SK-N-SH (cell line): ENCODE results near the gene ADGRG2. TPM values are rescaled to one million over a fixed set of nuclear protein-coding genes. Genes with fewer than 3 reads are reported as not detected.

Experiments
- CTCF ChIA-PET: fragments of 300-600, 350-600 bp; formaldehyde crosslinking; extraction: SDS; loops from one replicate; lab custom pipeline; 2021; lab: Yijun Ruan, JAX
- POLR2A ChIA-PET: fragments of 350-600 bp; sonication (Branson Sonifier 250); formaldehyde crosslinking; extraction: SDS; loops from one replicate; lab custom pipeline; 2020; ENCODE audit warnings: antibody characterized with exemption, inconsistent platforms; lab: Yijun Ruan, JAX
- DNase-seq: peaks from one replicate; pipeline ENCODE4 v3.0.0; 2012
- H2AFZ ChIP-seq: fragments of 200-600 bp; sonication (generic); 2 replicates; pipeline ENCODE4 v1.8.1; 2016; ENCODE audit warnings: antibody characterized with exemption, mild to moderate bottlenecking, low read depth
- H3F3A ChIP-seq: fragments of 200-600 bp; sonication (generic); replicated peaks from 2 replicates; pipeline ENCODE3; 2016; ENCODE audit warnings: antibody characterized with exemption, mild to moderate bottlenecking; ENCODE audit not compliant: insufficient read depth
- H3K27ac ChIP-seq, 2 experiments: fragments of 200-500 bp in 1 of 2; fragments of 200-600 bp in 1 of 2; sonication (Bioruptor generic) in 1 of 2; sonication (generic), shearing (Covaris generic) in 1 of 2; 2 replicates each; pipeline versions ENCODE4 v1.5.1 to v1.6.1; 2014 to 2016; ENCODE audit warnings: low read depth in 2 of 2, inconsistent platforms in 1 of 2, low read length in 1 of 2, mild to moderate bottlenecking in 1 of 2, mixed read lengths in 1 of 2
- H3K27me3 ChIP-seq: fragments of 200-600 bp; sonication (generic), shearing (Covaris generic); 2 replicates; pipeline ENCODE4 v1.6.1; 2016; ENCODE audit warnings: mixed run types; ENCODE audit not compliant: insufficient read depth
- H3K36me3 ChIP-seq, 2 experiments: fragments of 200-500 bp in 1 of 2; fragments of 200-600 bp in 1 of 2; sonication (Bioruptor generic) in 1 of 2; sonication (generic) in 1 of 2; replicated peaks in 1 of 2; 2 replicates each; pipeline versions ENCODE3 to v1.5.1; 2014 to 2016; ENCODE audit warnings: low read length in 1 of 2, mild to moderate bottlenecking in 1 of 2; ENCODE audit not compliant: insufficient read depth in 2 of 2, control insufficient read depth in 1 of 2
- H3K4me1 ChIP-seq, 2 experiments: fragments of 200-500 bp in 1 of 2; fragments of 200-600 bp in 1 of 2; sonication (Bioruptor generic) in 1 of 2; sonication (generic), shearing (Covaris generic) in 1 of 2; 2 replicates each; pipeline versions ENCODE4 v1.5.1 to v1.6.1; 2014 to 2016; ENCODE audit warnings: low read depth in 1 of 2, low read length in 1 of 2, mixed run types in 1 of 2; ENCODE audit not compliant: insufficient read depth in 2 of 2, control insufficient read depth in 1 of 2
- H3K4me2 ChIP-seq: fragments of 200-600 bp; sonication (generic), shearing (Covaris generic); 2 replicates; pipeline ENCODE4 v1.6.1; 2017; ENCODE audit warnings: mixed run types
- H3K4me3 ChIP-seq, 2 experiments: fragments of 200-500 bp in 1 of 2; fragments of 200-600 bp in 1 of 2; sonication (Bioruptor generic) in 1 of 2; sonication (generic), shearing (Covaris generic) in 1 of 2; 2 replicates each; pipeline versions ENCODE4 v1.5.1 to v1.8.1; 2014 to 2016; ENCODE audit warnings: low read depth in 2 of 2, inconsistent platforms in 1 of 2, low read length in 1 of 2, mild to moderate bottlenecking in 1 of 2, mixed read lengths in 1 of 2, moderate library complexity in 1 of 2
- H3K79me2 ChIP-seq: fragments of 200-600 bp; sonication (generic); 2 replicates; pipeline ENCODE4 v1.8.1; 2017; ENCODE audit warnings: mild to moderate bottlenecking; ENCODE audit not compliant: insufficient read depth
- H3K9ac ChIP-seq: fragments of 200-600 bp; sonication (generic); 2 replicates; pipeline ENCODE4 v1.6.1; 2017; ENCODE audit warnings: mixed run types
- H3K9me2 ChIP-seq: fragments of 200-600 bp; sonication (generic); 2 replicates; pipeline ENCODE4 v1.6.1; 2017; ENCODE audit warnings: mixed run types
- H3K9me3 ChIP-seq: fragments of 200-600 bp; sonication (generic); 2 replicates; pipeline ENCODE4 v1.6.1; 2017; ENCODE audit warnings: mixed run types, mild to moderate bottlenecking, moderate library complexity
- H4K20me1 ChIP-seq: fragments of 200-600 bp; sonication (generic); 2 replicates; pipeline ENCODE4 v1.6.1; 2017; ENCODE audit warnings: mild to moderate bottlenecking, mixed run types; ENCODE audit not compliant: insufficient read depth
- CHD2 ChIP-seq: fragments of 150-350 bp; IDR thresholded peaks from 2 replicates; pipeline ENCODE4 v1.6.1; 2018; ENCODE audit warnings: low read length; ENCODE audit not compliant: partially characterized antibody
- EP300 ChIP-seq, 2 experiments: IDR thresholded peaks; 2 replicates each; pipeline versions ENCODE4 v1.4.0 to v1.6.1; 2012; ENCODE audit warnings: borderline replicate concordance in 1 of 2, low read depth in 1 of 2, low read length in 1 of 2
- EZH2phosphoT487 ChIP-seq: fragments of 200-600 bp; sonication (generic); IDR thresholded peaks from 2 replicates; pipeline ENCODE4 v1.6.1; 2017; ENCODE audit warnings: low read depth, mixed run types, mild to moderate bottlenecking, antibody characterized with exemption, moderate library complexity, borderline replicate concordance
- FOXJ3 ChIP-seq: sonication (generic); formaldehyde crosslinking; IDR thresholded peaks from 2 replicates; pipeline ENCODE4 v1.5.1; 2020; ENCODE audit warnings: mild to moderate bottlenecking, missing genetic modification reagents
- GABPA ChIP-seq: IDR thresholded peaks from 2 replicates; pipeline ENCODE4 v1.4.0; 2012; ENCODE audit warnings: low read depth, mild to moderate bottlenecking
- IRF3 ChIP-seq: fragments of 150-350 bp; IDR thresholded peaks from 2 replicates; pipeline ENCODE4 v1.6.1; 2016; ENCODE audit warnings: mild to moderate bottlenecking, low read depth, low read length
- MEF2A ChIP-seq: IDR thresholded peaks from 2 replicates; pipeline ENCODE4 v1.4.0; 2012; ENCODE audit warnings: low read depth, borderline replicate concordance
- RCOR1 ChIP-seq: fragments of 150-350 bp; IDR thresholded peaks from 2 replicates; pipeline ENCODE4 v1.6.1; 2017; ENCODE audit warnings: antibody characterized with exemption, low read length
- RFX5 ChIP-seq: IDR thresholded peaks from 2 replicates; pipeline ENCODE4 v1.6.1; 2012; ENCODE audit warnings: mild to moderate bottlenecking, improper control_type of control experiment, low read length
- RXRA ChIP-seq: IDR thresholded peaks from 2 replicates; pipeline ENCODE4 v1.4.0; 2012; ENCODE audit warnings: low read depth, mild to moderate bottlenecking, borderline replicate concordance
- SIN3A ChIP-seq: IDR thresholded peaks from 2 replicates; pipeline ENCODE4 v1.6.1; 2012; ENCODE audit warnings: low read depth, mild to moderate bottlenecking, low read length, moderate library complexity, borderline replicate concordance
- TAF1 ChIP-seq: IDR thresholded peaks from 2 replicates; pipeline ENCODE4 v1.6.1; 2012; ENCODE audit warnings: low read depth, mild to moderate bottlenecking, low read length, moderate library complexity, borderline replicate concordance
- USF1 ChIP-seq: IDR thresholded peaks from 2 replicates; pipeline ENCODE4 v1.4.0; 2012; ENCODE audit warnings: low read depth, borderline replicate concordance
- USF2 ChIP-seq: fragments of 150-350 bp; IDR thresholded peaks from 2 replicates; pipeline ENCODE4 v1.6.1; 2017; ENCODE audit warnings: antibody characterized with exemption, low read length, low read depth, borderline replicate concordance
- YY1 ChIP-seq: IDR thresholded peaks from 2 replicates; pipeline ENCODE4 v1.4.0; 2012; ENCODE audit warnings: low read depth, mild to moderate bottlenecking
- WGBS: methylation state at CpG from one replicate; pipeline ENCODE4 v1.1.6; 2017; ENCODE audit warnings: low lambda C conversion rate; 5-methylcytosine and 5-hydroxymethylcytosine counted together
- polyA plus RNA-seq, 3 experiments: library from polyadenylated mRNA; depleted of rRNA; stranded (reverse); fragments of >200 nt; gene quantifications; 2 replicates each; pipeline ENCODE4 v1.2.3, GENCODE V29; 2012

The ADGRG2 gene
- polyA plus RNA-seq, 1 of the 3 experiments (the other 2 are of a cell fraction): 0.08 TPM

GRCh38 chrX:19130628-19131027, 8.4 kb upstream of the ADGRG2 start:
- Histone ChIP-seq H3K27me3 (no peaks in the 10 kb centered on the region), H3K9me2 (no peaks in the 10 kb centered on the region), H3K9ac (no peak overlapping the region), H3K4me2 (no peak overlapping the region), H2AFZ (no peak overlapping the region), H3F3A (no peaks in the 10 kb centered on the region), H3K79me2 (no peaks in the 10 kb centered on the region), H3K36me3 (no peaks in the 10 kb centered on the region), H3K4me3 (no peak overlapping the region), H3K9me3 (no peaks in the 10 kb centered on the region), H4K20me1 (no peaks in the 10 kb centered on the region), H3K27ac (no peak overlapping the region), H3K4me1 (no peaks in the 10 kb centered on the region; a peak in 1 of 4 replicates)
- no peak for DNase-seq
- WGBS: 38% methylated on average over 4 of the region's 4 CpGs
- TF ChIP-seq TAF1 (no peak), YY1 (no peak), RCOR1 (no peak), EZH2phosphoT487 (no peak), RFX5 (no peak), SIN3A (no peak), MEF2A (no peak), RXRA (no peak), IRF3 (no peak)
- ChIA-PET CTCF (no interaction called here), POLR2A (no interaction called here)

- no peaks in the 10 kb centered on the region; a peak in 1 of 4 replicates for H3K4me1 ChIP-seq
- H3K9ac ChIP-seq: no peak overlapping the region
- 45% methylated on average over 3 of the region's 3 CpGs for WGBS
- no peak overlapping the region for H3K4me3 ChIP-seq
- H3F3A ChIP-seq: no peaks in the 10 kb centered on the region
- no peak for DNase-seq
- peaks cover 3% of the 10 kb centered on the region; the same call in 1 of the 2 replicates for H3K27me3 ChIP-seq
- no peaks in the 10 kb centered on the region for H3K79me2 ChIP-seq
- H3K9me3 ChIP-seq: no peaks in the 10 kb centered on the region
- no peaks in the 10 kb centered on the region for H4K20me1 ChIP-seq
- TF ChIP-seq RFX5: no peak
- TF ChIP-seq FOXJ3 (CRISPR knock-in tag): no peak
- no peak for TF ChIP-seq EP300 (IDR thresholded peaks at IDR 0.05; ENCODE audit: borderline replicate concordance in 1 of 2, low read depth in 1 of 2, low read length in 1 of 2)
- TF ChIP-seq, all 33 proteins: peak for 0
- ChIA-PET POLR2A (no interaction called here), CTCF (no interaction called here)
- Histone ChIP-seq H2AFZ (no peak overlapping the region), H3K9me2 (no peaks in the 10 kb centered on the region), H3K27ac (no peak overlapping the region), H3K36me3 (no peaks in the 10 kb centered on the region), H3K4me2 (no peak overlapping the region)
Observed at GRCh38 chrX:19129694-19130093, 7.4 kb upstream of the ADGRG2 start.

- Histone ChIP-seq H3F3A (no peaks in the 10 kb centered on the region), H3K9me3 (no peaks in the 10 kb centered on the region), H3K27me3 (peaks cover 16% of the 10 kb centered on the region; the same call in 1 of the 2 replicates), H3K36me3 (no peaks in the 10 kb centered on the region), H3K4me3 (no peak overlapping the region), H3K9ac (no peak overlapping the region), H3K4me2 (no peak overlapping the region), H3K27ac (no peak overlapping the region), H3K4me1 (no peaks in the 10 kb centered on the region; a peak in 2 of 4 replicates), H2AFZ (no peak overlapping the region), H3K79me2 (no peaks in the 10 kb centered on the region), H4K20me1 (no peaks in the 10 kb centered on the region), H3K9me2 (no peaks in the 10 kb centered on the region)
- DNase-seq: no peak
- POLR2A ChIA-PET: no interaction called here
- 11% methylated on average over 5 of the region's 5 CpGs for WGBS
- CTCF ChIA-PET: no interaction called here
- TF ChIP-seq USF1: no peak
- TF ChIP-seq GABPA: no peak
- TF ChIP-seq MEF2A: no peak
- no peak for TF ChIP-seq CHD2
- TF ChIP-seq USF2: no peak
Observed at GRCh38 chrX:19127649-19128168, 5.4 kb upstream of the ADGRG2 start.
